SH-SY5Y (cell line): ENCODE data around the gene PLA2R1.

Experiments
- GATA2 ChIP-seq: IDR thresholded peaks from 2 replicates; pipeline ENCODE4 v1.6.1; 2011; ENCODE audit warnings: mild to moderate bottlenecking, low read depth, low read length
- GATA3 ChIP-seq: IDR thresholded peaks from 2 replicates; pipeline ENCODE4 v1.6.1; 2011; ENCODE audit warnings: low read depth, mild to moderate bottlenecking, low read length, moderate library complexity

Gene PLA2R1

GRCh38 chr2:159898441-159898840 is 164.0 kb downstream of the PLA2R1 start:
- no peak for TF ChIP-seq GATA2
- TF ChIP-seq GATA3, result no peak

- TF ChIP-seq GATA2, result no peak
Measured at GRCh38 chr2:159897720-159898119, 164.7 kb downstream of the PLA2R1 start.

GRCh38 chr2:159897081-159897480 is 165.3 kb downstream of the PLA2R1 start:
- TF ChIP-seq GATA2 (no peak), GATA3 (no peak)

GRCh38 chr2:159895258-159896065 is 167.0 kb downstream of the PLA2R1 start:
- TF ChIP-seq GATA2, result no peak
- TF ChIP-seq GATA3, result no peak

GRCh38 chr2:159894145-159894838 is 168.1 kb downstream of the PLA2R1 start:
- no peak for TF ChIP-seq GATA3
- TF ChIP-seq GATA2, result no peak

- TF ChIP-seq GATA3, result no peak
- TF ChIP-seq GATA2, result no peak
Measured at GRCh38 chr2:159892990-159893810, 169.2 kb downstream of the PLA2R1 start.

- TF ChIP-seq GATA2 (no peak), GATA3 (no peak)
Measured at GRCh38 chr2:159891917-159892730, 170.3 kb downstream of the PLA2R1 start.

- TF ChIP-seq GATA2 (no peak), GATA3 (no peak)
Measured at GRCh38 chr2:159891267-159891588, 171.2 kb downstream of the PLA2R1 start.

- TF ChIP-seq GATA2 (no peak), GATA3 (no peak)
Measured at GRCh38 chr2:159890551-159891266, 171.7 kb downstream of the PLA2R1 start.

- peak; percentile 48; the same call in 1 of the 2 replicates for TF ChIP-seq GATA2
- TF ChIP-seq GATA3, result no peak
Measured at GRCh38 chr2:159882130-159882745, 180.2 kb downstream of the PLA2R1 start.
